Measurements from ENCODE around the gene TRANK1. TPM values are rescaled to one million over a fixed set of nuclear protein-coding genes. Genes with fewer than 3 reads are reported as not detected.
"Not testable (repeated sequence)": the region's sequence is repeated elsewhere in the genome, so short reads cannot be mapped to it uniquely, and the experiment has no call there.

TRANK1 gene
- total RNA-seq, 1 experiment from 2014 or later, result 0.62 TPM

DNA sequence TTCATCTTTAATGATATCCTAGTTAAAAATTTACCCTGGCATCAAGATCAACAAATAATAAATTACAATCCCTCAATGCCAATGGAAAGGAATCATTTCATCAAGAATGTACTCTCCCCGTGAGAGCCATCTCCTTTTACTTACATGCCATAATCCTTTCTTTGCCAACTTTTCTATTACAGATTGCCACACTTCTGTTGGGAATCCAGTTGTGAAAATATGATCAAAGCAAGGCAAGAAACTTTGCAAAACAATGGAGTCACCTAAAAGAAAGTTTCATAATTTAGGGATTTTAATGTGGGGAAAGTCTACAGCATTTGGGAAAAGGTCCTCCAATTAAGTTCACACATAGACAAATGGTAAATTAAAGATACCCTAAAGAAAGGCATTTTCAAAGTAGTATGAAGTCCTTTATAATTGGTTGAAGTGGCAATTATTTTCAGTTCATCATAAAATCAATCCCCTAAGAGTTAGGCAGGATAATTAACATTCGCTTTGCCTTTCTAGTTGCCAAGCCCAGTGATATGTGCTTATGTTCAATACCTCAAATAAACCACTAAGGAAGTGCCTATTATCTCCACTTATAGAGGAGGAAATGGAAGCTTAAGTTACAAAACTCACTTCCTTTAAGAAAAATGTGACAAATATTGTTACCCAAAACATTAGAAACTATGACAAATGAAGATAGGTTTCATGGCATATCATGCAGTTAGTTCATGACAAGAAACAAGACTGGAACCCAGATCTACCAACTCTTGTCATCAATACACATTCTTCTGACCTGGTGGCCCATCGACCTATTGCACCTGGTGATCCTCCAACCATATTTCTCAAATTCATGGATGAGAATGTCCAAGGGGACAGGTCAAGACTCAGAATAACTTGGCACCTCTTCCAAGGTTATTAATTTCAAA lies 49.1 kb downstream of the TRANK1 start:
- H3K36me3 ChIP-seq (replicated peaks; ENCODE audit: control insufficient read depth, insufficient read depth, low read length), result no peaks in the 10 kb centered on the region
- DNase-seq, result no peak
- no peaks in the 10 kb centered on the region for H3K27me3 ChIP-seq (ENCODE audit: control insufficient read depth, insufficient read depth, low read length)
- no peak overlapping the region for H3K4me3 ChIP-seq (ENCODE audit: insufficient read depth, low read depth, low read length)

DNA sequence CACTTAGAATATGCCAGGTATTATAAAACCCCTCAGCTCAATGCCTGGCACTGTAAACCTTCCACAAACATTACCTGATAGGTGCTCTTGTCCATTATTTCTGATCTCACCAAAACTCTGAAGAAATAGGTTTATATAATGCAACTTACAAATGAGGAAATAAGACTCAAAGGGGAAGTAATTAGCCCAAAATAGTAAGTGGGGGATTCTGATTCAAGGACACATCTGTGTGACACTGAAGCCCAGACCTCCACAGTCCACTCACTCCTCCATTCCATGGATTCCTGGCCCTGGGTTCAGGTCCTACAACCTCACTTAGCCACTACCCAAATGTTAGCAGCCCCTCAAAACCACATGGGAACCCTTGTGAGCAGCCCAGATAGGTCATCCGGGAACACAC lies 49.9 kb downstream of the TRANK1 start:
- DNase-seq, result no peak

DNA sequence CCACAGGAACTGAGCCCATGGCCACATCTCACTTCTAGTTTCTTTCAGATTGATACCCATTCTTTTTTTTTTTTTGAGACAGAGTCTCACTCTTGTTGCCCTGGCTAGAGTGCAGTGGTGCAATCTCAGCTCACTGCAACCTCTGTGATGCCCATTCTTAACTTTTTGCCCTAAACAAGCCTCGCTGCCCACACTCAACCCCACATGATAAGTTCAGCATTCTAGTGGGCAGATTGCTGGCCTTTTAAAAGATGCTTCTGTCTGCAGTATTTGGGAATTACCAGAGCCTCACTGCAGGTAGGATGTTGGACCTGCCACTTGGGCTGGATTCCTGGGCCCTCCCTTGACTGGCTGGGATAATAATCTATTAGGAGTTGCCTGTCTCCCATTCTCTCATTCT lies 51.0 kb downstream of the TRANK1 start:
- Histone ChIP-seq H3K36me3 (replicated peaks; ENCODE audit: control insufficient read depth, insufficient read depth, low read length) (no peaks in the 10 kb centered on the region), H3K4me3 (ENCODE audit: insufficient read depth, low read depth, low read length) (no peak overlapping the region), H3K27me3 (ENCODE audit: control insufficient read depth, insufficient read depth, low read length) (no peaks in the 10 kb centered on the region)
- DNase-seq, result no peak

More for the DNA sequence above, 49.9 kb downstream of the TRANK1 start:
- no peak overlapping the region for H3K4me3 ChIP-seq (ENCODE audit: insufficient read depth, low read depth, low read length)
- no peaks in the 10 kb centered on the region for H3K27me3 ChIP-seq (ENCODE audit: control insufficient read depth, insufficient read depth, low read length)
- H3K36me3 ChIP-seq (replicated peaks; ENCODE audit: control insufficient read depth, insufficient read depth, low read length), result no peaks in the 10 kb centered on the region

DNA sequence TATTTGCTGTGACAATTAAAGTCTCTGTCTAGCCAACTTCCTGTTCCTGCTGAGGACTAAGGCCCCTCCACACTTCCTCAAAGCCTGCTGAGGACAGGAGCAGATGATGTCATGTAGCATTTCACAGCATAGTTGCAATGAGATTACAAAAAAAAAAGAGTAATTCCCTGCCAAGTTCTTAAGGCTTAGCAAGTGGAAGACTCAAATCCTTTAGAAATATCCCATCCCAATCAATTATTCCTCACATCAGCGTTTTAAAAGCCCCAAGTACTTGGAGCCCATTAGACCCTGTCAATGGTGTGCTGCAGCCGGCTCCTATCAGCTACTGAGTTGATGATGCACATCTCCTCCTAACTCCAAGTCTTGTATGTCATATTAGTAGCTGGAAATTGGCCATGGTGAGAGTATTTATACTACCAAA lies 51.7 kb downstream of the TRANK1 start:
- Histone ChIP-seq H3K27me3 (ENCODE audit: control insufficient read depth, insufficient read depth, low read length) (no peaks in the 10 kb centered on the region), H3K36me3 (replicated peaks; ENCODE audit: control insufficient read depth, insufficient read depth, low read length) (no peaks in the 10 kb centered on the region), H3K4me3 (ENCODE audit: insufficient read depth, low read depth, low read length) (no peak overlapping the region)
- DNase-seq, result no peak

DNA sequence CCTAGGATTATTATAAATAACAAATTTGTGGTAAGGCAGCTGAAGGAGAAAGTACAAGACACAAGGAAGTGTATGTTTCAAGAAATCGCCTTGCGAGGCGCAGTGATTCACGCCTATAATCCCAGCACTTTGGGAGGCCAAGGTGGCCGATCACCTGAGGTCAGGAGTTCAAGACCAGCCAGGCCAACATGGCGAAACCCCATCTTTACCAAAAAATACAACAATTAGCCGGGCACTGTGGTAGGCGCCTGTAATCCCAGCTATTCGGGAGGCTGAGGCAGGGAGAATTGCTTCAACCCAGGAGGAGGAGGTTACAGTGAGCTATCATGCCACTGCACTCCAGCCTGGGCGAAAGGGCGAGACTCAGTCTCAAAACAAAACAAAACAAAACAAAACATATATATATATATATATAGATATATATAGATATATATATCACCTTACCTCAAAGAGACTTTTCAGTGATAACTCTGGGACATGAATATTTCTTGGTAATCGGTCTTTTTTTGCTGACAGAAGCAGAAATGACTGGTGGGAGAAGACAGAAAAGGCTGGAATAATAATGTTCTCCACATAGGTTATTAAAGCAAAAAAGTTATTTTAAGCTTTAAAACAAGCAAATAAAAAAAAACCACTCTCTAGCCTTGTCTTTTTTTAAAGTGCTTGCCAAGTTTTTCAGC lies 52.3 kb downstream of the TRANK1 start:
- H3K36me3 ChIP-seq (replicated peaks; ENCODE audit: control insufficient read depth, insufficient read depth, low read length), result no peaks in the 10 kb centered on the region
- no peak overlapping the region for H3K4me3 ChIP-seq (ENCODE audit: insufficient read depth, low read depth, low read length)
- DNase-seq, result no peak
- H3K27me3 ChIP-seq (ENCODE audit: control insufficient read depth, insufficient read depth, low read length), result no peaks in the 10 kb centered on the region

DNA sequence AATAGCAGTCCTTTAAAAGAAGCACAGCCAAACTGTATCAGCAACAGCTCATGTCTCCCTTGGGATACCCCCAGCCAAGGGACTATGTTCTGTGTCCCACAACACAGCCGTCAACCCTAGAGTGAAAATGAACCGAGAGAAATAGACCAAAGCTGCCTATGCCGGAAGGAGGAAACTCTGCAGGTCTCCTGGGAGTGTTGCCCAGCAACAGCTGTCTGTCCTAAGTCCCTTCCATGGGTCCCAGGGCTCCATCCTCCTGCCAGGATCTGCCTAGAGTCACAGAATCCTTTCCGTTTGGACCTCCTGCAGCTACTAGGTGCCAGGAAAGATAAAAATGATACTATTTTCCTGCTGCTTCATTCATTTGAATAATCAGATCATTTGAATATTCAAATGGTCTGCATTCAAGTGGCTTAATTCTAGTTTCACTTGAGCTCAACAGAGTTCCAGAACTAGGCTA lies 53.1 kb downstream of the TRANK1 start:
- Histone ChIP-seq H3K27me3 (ENCODE audit: control insufficient read depth, insufficient read depth, low read length) (no peaks in the 10 kb centered on the region), H3K36me3 (replicated peaks; ENCODE audit: control insufficient read depth, insufficient read depth, low read length) (no peaks in the 10 kb centered on the region), H3K4me3 (ENCODE audit: insufficient read depth, low read depth, low read length) (no peak overlapping the region)
- no peak for DNase-seq

DNA sequence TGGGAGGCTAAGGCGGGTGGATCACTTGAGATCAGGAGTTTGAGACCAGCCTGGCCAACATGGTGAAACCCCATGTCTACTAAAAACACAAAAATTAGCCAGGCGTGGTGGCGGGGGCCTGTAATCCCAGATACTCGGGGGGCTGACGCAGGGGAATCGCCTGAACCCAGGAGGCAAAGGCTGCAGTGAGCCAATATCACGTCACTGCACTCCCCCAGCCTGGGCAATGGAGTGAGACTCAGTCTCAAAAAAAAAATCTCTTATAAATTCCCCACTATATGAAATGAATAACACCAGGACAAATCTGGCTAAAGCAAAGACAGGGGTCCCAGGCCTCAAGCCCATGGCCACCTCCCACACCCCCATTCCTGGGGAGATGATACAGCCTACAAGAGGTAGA lies 53.8 kb downstream of the TRANK1 start:
- H3K4me3 ChIP-seq (ENCODE audit: insufficient read depth, low read depth, low read length); H3K36me3 ChIP-seq (replicated peaks; ENCODE audit: control insufficient read depth, insufficient read depth, low read length); DNase-seq; H3K27me3 ChIP-seq (ENCODE audit: control insufficient read depth, insufficient read depth, low read length): not testable (repeated sequence)

DNA sequence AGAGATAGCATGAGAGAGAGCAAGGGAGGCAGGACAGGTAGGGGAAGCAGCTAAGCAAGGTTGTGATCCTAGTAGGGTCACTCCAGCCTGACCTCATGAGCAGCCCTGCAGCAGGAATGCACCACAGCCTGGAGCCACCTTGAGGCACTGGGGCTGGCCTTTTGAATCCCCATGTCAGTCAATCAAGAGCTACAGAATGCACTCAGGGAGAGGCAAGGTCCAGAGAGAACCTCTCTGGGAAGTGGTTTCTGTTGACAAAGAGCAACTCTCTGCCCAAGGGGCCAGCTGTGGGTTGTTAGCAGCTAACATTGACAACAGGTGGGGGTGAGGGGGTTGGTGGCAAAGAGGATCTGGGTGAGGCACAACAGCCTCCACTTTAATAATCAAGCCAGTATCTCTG lies 54.6 kb downstream of the TRANK1 start:
- Histone ChIP-seq H3K27me3 (ENCODE audit: control insufficient read depth, insufficient read depth, low read length) (no peaks in the 10 kb centered on the region), H3K36me3 (replicated peaks; ENCODE audit: control insufficient read depth, insufficient read depth, low read length) (no peaks in the 10 kb centered on the region), H3K4me3 (ENCODE audit: insufficient read depth, low read depth, low read length) (no peak overlapping the region)
- no peak for DNase-seq

DNA sequence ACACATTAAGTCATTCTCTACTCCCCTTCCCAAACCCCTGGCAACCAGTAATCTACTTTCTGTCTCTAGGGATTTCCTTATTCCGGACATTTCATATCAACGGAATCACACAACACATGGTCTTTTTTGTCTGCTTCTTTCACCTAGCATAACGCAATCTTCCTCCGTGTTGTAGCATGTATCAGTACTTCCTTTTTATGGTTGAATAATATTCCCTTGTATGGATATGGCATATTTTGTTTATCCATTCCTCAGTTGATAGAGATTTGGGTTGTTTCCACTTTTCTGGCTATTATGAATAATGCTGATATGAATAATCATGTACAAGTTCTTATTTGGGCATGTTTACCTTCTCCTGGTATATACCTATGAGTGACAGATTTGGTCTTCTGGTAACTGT lies 63.1 kb downstream of the TRANK1 start:
- no peak overlapping the region for H3K4me3 ChIP-seq (ENCODE audit: insufficient read depth, low read depth, low read length)
- H3K27me3 ChIP-seq (ENCODE audit: control insufficient read depth, insufficient read depth, low read length), result no peaks in the 10 kb centered on the region
- DNase-seq, result no peak
- no peaks in the 10 kb centered on the region for H3K36me3 ChIP-seq (replicated peaks; ENCODE audit: control insufficient read depth, insufficient read depth, low read length)

DNA sequence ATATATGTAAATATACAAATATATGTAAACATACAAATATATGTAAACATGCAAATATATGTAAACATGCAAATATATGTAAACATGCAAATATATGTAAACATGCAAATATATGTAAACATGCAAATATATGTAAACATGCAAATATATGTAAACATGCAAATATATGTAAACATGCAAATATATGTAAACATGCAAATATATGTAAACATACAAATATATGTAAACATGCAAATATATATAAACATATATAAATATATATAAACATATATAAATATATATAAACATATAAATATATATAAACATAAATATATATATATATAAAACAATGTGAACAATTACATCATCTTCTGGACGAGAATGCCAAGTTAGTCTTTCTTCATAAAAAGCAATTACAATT lies 65.0 kb downstream of the TRANK1 start:
- not testable (repeated sequence) for H3K36me3 ChIP-seq (replicated peaks; ENCODE audit: control insufficient read depth, insufficient read depth, low read length); H3K4me3 ChIP-seq (ENCODE audit: insufficient read depth, low read depth, low read length); DNase-seq; H3K27me3 ChIP-seq (ENCODE audit: control insufficient read depth, insufficient read depth, low read length)

DNA sequence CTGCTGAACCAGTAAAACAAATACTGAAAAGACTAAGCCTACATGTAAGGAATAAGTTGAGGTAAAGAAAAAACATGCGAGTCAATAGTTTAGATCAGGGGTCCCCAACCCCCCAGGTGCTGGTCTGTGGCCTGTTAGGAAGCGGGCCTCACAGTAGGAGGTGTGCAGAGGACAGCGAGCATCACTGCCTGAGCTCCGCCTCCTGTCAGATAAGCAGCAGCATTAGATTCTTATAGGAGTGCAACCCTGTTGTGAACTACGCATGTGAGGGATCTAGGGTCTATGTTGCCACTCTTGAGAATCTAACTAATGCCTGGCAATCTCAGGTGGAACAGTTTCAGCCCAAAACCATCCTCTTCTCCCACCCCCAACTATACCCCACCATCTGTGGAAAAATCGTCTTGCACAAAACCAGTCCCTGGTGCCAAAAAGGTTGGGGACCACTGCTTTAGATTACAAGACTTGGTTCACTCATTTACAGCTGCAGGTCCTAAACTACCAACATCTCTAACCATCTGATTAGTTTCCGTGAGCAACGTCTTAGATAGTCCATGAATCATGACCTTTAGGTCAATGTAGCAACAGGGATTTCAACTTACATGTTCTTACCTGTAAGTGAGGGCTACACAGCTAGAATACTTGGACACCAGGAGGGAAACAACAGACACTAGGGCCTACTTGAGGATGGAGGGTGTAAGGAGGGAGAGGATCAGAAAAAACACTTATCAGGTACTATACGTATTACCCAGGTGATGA lies 66.7 kb downstream of the TRANK1 start:
- H3K4me3 ChIP-seq (ENCODE audit: insufficient read depth, low read depth, low read length), result no peak overlapping the region
- H3K36me3 ChIP-seq (replicated peaks; ENCODE audit: control insufficient read depth, insufficient read depth, low read length), result no peaks in the 10 kb centered on the region
- DNase-seq, result no peak
- H3K27me3 ChIP-seq (ENCODE audit: control insufficient read depth, insufficient read depth, low read length), result no peaks in the 10 kb centered on the region

DNA sequence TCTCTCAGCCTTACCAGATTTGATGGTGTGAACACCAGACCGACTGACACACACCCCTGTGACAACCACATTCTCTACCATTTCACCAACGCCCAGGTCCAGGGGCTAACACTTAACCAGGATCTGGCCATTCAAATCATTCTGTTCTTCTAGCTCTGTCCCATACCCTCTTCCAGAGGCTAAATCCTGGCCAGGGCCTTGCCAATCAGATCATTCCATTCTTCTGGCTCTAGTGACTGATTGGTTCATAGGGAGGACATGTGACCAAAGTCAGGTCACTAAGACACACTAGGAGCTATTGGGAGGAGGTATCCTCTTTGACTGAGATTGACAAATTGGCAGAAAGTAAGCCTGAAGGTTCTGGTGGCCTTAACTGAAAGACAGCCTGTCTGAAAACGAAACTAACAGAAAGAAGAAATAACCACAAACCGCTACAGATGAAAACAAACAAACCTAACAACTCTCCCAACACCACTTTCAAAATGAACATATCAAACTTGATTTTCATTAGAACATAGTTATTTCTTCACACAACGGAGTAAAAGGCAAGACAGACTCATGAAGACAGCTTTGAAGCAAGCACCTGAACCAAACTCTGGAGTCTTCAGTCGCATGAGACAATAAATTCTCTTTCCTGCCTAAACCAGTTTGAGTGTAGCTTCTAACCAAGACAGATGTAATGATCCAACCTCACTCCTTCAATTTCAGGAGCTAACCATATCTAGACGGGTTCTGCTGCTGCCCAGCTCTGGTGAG lies 68.5 kb downstream of the TRANK1 start:
- Histone ChIP-seq H3K27me3 (ENCODE audit: control insufficient read depth, insufficient read depth, low read length) (no peaks in the 10 kb centered on the region), H3K4me3 (ENCODE audit: insufficient read depth, low read depth, low read length) (no peak overlapping the region), H3K36me3 (replicated peaks; ENCODE audit: control insufficient read depth, insufficient read depth, low read length) (no peaks in the 10 kb centered on the region)
- DNase-seq, result no peak

DNA sequence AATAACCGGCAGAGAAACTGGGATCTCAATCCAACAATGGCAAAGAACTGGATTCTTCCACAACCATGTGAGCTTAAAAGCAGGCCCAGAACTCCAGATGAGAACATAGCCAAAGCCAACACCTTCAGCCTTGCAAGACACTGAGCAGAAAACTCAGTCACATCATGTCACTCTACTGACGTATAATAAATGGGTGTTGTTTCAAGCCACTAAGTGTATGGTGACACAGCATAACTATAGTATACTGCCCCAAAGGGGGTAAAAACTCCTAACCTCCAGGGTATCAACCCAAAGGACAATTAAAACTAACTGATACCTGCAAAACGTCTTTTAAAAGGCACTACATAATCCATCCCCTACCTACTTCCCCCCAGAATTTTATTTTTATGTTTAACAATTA lies 69.5 kb downstream of the TRANK1 start:
- Histone ChIP-seq H3K36me3 (replicated peaks; ENCODE audit: control insufficient read depth, insufficient read depth, low read length) (no peaks in the 10 kb centered on the region), H3K27me3 (ENCODE audit: control insufficient read depth, insufficient read depth, low read length) (no peaks in the 10 kb centered on the region), H3K4me3 (ENCODE audit: insufficient read depth, low read depth, low read length) (no peak overlapping the region)
- no peak for DNase-seq

DNA sequence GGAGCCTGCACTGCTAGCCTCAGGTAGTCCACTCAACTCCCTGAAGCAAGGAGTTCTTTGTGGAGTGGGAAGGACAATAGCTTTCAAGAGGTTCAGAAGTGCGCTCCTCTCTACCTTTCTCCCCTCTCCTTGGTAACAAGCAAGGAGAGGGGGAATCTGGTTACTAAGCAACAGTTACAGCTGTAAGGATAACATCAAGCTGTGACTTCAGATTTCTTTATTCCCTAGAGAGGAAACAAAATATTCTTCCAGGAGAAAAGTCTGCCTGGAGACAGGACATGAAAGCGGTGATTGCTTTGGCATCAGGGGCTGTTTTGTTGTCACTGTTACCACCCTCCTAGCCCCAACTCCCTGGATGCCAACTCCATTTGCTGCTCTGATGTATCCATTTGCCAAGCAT lies 70.4 kb downstream of the TRANK1 start:
- Histone ChIP-seq H3K4me3 (ENCODE audit: insufficient read depth, low read depth, low read length) (no peak overlapping the region), H3K36me3 (replicated peaks; ENCODE audit: control insufficient read depth, insufficient read depth, low read length) (no peaks in the 10 kb centered on the region), H3K27me3 (ENCODE audit: control insufficient read depth, insufficient read depth, low read length) (no peaks in the 10 kb centered on the region)
- DNase-seq, result no peak

Measured in H7 (cell line).